ENCODE results near the gene DAB2IP.
"Not testable (repeated sequence)": the region's sequence is repeated elsewhere in the genome, so short reads cannot be mapped to it uniquely, and the experiment has no call there.

The DAB2IP gene

GRCh38 chr9:121619545-121620324 lies 31.7 kb upstream of the DAB2IP start:
- no peak for DNase-seq (ENCODE audit: low read depth)
- no peak for TF ChIP-seq CTCF (IDR thresholded peaks at IDR 0.05; ENCODE audit: insufficient read depth, low read depth, low read length, missing control alignments)
- H3K4me3 ChIP-seq (ENCODE audit: low read depth, low read length) = no peak overlapping the region

DNA sequence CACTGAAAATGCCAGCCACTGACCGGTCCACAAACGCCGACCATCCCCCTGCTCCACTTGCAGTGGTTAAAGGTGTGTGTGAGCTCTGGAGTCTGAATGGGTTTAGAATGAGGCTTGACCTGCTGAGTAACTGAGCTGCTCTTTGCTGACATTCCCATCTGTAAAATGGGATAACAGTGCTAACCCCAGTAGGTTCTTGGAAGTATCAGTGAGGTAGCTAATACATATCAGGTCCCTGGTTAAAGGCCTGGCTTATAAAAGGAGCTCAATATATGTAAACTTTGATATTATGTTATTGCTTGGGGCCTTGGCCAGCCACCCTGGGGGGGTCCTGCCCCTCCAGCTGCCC lies 31.1 kb upstream of the DAB2IP start:
- H3K4me3 ChIP-seq (ENCODE audit: low read depth, low read length) = no peak overlapping the region
- DNase-seq (ENCODE audit: low read depth) = no peak
- no peak for TF ChIP-seq CTCF (IDR thresholded peaks at IDR 0.05; ENCODE audit: insufficient read depth, low read depth, low read length, missing control alignments)

GRCh38 chr9:121620777-121621449 lies 30.5 kb upstream of the DAB2IP start:
- H3K4me3 ChIP-seq (ENCODE audit: low read depth, low read length) = no peak overlapping the region
- TF ChIP-seq CTCF (IDR thresholded peaks at IDR 0.05; ENCODE audit: insufficient read depth, low read depth, low read length, missing control alignments) = peak; percentile 41
- DNase-seq (ENCODE audit: low read depth) = peak; percentile 32

- no peak for TF ChIP-seq CTCF (IDR thresholded peaks at IDR 0.05; ENCODE audit: insufficient read depth, low read depth, low read length, missing control alignments)
- no peak overlapping the region for H3K4me3 ChIP-seq (ENCODE audit: low read depth, low read length)
- DNase-seq (ENCODE audit: low read depth) = no peak
Measured at GRCh38 chr9:121622387-121623203, 28.8 kb upstream of the DAB2IP start.

GRCh38 chr9:121623430-121623829 lies 28.0 kb upstream of the DAB2IP start:
- not testable (repeated sequence) for DNase-seq (ENCODE audit: low read depth); H3K4me3 ChIP-seq (ENCODE audit: low read depth, low read length)

DNA sequence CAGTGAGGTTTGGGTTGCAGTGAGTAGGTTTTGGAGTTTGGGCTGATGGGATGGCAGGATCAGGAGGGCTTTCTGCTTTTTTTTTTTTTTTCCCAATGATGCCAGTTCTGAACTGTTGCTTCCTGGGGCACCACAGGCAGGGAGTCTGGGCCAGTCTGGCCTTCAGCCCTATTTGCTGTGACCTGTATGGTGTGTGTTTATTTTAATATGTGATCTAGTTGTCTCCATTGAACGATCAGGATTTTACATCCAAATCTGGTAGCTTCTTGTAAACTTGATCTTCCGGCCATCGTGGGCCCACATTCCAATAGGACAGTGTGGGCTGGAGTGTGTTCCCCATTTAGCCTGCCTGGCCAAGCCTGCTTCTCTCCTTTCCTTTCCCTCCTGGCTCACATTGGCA lies 25.8 kb upstream of the DAB2IP start:
- no peak overlapping the region for H3K4me3 ChIP-seq (ENCODE audit: low read depth, low read length)
- no peak for TF ChIP-seq CTCF (IDR thresholded peaks at IDR 0.05; ENCODE audit: insufficient read depth, low read depth, low read length, missing control alignments)
- no peak for DNase-seq (ENCODE audit: low read depth)

GRCh38 chr9:121626012-121626411 lies 25.4 kb upstream of the DAB2IP start:
- no peak overlapping the region for H3K4me3 ChIP-seq (ENCODE audit: low read depth, low read length)
- no peak for TF ChIP-seq CTCF (IDR thresholded peaks at IDR 0.05; ENCODE audit: insufficient read depth, low read depth, low read length, missing control alignments)
- DNase-seq (ENCODE audit: low read depth) = no peak
